Activated T-cell treated with anti-CD3 and anti-CD28 coated beads for 24 hours (primary cell): ENCODE measurements around the gene AHNAK.
"Not testable (repeated sequence)": the region's sequence is repeated elsewhere in the genome, so short reads cannot be mapped to it uniquely, and the experiment has no call there.

ENCODE experiments used
- DNase-seq: peaks from one replicate; pipeline ENCODE4 v3.0.0-alpha.2; 2020; ENCODE audit warnings: low read depth

Gene AHNAK

DNA sequence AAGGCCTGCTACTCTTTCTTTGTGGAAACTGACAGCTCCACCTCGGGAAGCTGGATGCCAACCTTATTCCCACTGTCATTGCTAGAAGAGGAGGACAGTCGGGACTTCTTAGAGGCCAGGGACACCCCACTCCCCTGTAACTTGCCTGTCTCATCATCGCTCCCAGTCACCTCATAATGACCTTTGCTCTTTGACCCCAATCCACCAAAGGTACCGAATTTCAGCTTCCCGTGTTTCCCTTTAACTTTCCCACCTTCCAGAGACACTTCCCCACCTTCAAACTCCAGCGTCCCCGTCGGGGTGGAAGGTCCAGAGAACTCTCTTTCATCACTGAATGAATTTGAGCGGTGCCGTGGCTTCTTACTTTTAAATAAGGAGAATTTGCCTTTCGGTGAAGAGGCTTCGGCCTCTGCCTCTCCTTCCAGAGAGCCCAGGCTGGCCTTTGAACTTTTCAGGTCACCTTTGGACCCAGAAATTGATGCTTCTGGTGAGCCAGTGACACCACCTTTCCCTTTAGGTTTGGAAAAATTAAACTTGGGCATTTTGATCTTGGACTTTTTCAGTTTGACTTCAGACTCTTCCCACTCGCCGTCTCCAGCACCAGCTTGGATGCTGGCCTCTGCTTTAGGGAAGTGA, 29.8 kb downstream of the AHNAK start:
- DNase-seq, result no peak

- DNase-seq, result no peak
These were observed 32.5 kb downstream of the AHNAK start for GRCh38 chr11:62514151-62514550.

DNA sequence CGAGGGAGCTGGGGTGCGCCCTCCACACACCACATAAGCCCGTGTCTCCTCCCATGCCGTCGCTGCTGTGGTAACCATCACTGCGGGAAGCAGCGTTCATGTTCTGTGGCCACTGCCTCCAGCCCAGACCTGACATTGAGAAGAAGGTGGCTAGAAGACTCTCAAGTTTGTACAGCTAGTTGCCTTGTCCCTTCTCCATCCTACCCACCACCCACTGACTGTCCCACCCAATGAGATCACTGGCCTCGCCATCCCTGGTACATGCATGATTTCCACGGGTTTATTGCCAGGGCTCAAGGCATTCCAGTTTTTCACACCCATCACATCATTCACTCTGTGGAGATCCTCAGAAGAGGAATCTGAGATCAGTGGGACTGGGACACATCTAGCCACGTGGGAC, 33.0 kb downstream of the AHNAK start:
- no peak for DNase-seq

DNA sequence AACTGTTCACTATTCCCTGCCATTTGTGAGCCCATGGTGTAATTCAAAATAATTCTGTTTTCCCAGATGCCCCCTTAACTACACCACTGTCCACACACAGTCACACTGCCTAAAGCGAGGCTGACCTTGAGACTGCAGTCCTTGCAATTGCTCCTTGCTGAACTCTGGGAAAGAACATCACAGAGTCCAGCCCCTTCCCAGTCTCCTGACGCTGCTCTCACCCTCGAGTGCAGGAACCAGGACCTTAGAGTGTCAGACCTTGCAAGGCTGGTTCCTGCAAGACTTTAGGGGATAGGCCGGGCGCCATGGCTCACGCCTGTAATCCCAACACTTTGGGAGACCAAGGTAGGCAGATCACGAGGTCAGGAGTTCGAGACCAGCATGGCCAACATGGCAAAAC, 33.6 kb downstream of the AHNAK start:
- no peak for DNase-seq

DNA sequence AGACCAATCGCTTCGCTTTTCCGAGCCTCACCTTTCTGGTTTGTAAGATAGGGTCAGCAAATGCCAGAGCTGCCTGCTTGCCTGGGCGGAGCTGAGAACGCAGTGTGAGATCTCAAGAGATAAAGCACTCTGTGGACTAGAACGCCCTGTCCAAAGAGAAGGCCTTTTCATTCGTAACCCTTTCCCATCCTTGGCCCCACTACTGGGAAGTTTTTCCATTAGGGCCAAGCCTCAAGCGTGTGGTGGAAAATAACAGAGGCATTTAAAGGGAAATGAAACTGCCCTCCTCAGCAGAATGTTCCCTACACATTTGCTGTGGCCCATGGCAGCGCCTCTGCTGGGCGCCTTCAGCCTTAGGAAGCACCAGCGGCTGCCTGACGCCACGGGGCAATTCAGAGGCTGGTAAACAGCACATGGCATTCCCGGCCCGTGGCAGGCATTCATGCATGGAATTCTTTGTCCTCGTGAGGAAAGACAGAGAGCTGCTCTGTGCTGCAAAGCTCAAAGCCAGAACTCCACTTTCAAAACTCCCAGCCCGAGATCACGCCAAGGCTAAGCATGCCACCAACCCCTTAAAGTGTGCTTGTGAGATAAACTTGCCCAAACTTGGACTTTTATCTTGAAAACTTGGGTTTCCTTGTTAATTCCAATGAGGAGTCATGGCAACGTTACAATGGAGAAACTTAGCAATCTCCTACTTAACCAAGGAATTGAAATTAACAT, 38.1 kb downstream of the AHNAK start:
- DNase-seq, result no peak

GRCh38 chr11:62507125-62507422, 39.5 kb downstream of the AHNAK start:
- DNase-seq, result no peak

- DNase-seq, result no peak
These were observed 40.0 kb downstream of the AHNAK start for GRCh38 chr11:62506413-62507124.

DNA sequence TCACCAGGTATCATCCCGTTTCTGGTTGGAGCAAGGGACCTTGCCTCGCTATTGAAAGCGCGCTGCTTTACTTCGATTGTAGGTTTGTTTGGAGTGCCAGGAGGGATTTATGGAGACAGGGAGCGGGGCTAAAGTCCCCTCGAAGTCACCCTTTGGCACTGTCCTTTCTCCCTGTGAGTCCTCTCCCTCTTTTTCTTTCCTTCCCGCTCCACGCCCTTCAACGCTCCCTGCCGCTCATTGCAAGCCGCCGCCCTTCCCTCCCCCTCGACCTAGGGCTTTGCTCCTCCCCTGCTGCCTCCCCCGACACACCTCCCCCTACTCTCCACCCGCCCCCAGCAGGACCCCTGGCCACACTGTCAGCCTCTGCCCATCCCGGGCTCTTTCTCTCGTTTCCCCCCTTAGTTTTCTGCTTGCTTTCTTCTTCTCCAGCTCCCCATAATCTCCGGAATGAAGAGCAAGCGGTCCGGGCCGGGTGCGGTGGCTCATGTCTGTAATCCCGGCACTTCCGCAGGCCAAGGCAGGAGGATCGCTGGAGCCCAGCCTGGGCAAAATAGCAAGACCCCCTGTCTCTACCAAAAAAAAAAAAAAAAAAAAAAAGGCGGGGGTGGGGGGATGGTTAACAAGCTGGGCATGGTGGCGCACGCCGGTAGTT, 41.0 kb downstream of the AHNAK start:
- no peak for DNase-seq

- no peak for DNase-seq
These were observed 41.6 kb downstream of the AHNAK start for GRCh38 chr11:62505059-62505439.

DNA sequence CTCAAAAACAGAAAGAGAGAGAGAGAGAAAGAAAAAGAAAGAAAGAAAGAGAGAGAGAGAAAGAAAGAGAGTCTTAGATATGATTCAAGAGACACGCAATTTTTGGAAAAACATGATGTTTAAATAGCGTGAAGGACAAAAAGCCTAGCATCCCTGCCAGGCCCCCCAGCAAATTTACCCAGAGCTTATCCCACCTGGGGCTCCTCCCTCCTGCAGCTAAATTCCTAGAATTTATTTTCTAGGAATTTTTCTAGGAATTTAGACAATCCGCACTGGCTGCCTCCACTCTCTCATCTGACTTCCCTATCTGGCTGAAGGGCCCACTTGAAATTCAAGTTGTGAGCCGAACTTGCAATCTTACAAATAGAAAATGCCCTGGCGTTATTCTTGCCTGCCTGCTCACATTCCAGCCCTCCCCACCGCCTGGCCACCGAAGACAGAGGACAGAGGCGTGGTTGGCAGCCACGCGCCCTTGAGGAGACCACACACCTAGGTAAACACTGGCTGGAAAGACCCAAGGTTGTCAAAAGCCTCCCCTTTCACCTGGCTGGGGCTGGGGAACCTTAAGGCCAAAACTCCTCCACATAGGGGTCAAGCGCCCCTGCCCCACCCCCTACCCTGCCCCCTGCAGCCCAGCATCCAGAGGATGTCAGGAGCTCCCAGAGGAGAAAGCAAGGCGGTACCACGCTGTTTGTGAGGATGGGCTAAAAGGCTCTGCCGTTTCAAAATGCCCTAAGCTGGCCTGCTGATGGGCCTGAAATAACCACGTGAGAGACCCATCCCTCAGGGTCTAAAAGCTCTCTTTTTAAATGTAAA, 42.2 kb downstream of the AHNAK start:
- DNase-seq, result no peak

- no peak for DNase-seq
These were observed 44.4 kb downstream of the AHNAK start for GRCh38 chr11:62502030-62502730.

- DNase-seq, result no peak
These were observed 45.1 kb downstream of the AHNAK start for GRCh38 chr11:62501432-62501891.

- no peak for DNase-seq
These were observed 46.0 kb downstream of the AHNAK start for GRCh38 chr11:62500650-62501030.

GRCh38 chr11:62499944-62500649, 46.5 kb downstream of the AHNAK start:
- DNase-seq, result no peak

- not testable (repeated sequence) for DNase-seq
These were observed 47.2 kb downstream of the AHNAK start for GRCh38 chr11:62499311-62499943.

GRCh38 chr11:62498492-62499286, 47.9 kb downstream of the AHNAK start:
- no peak for DNase-seq

- DNase-seq, result no peak
These were observed 48.6 kb downstream of the AHNAK start for GRCh38 chr11:62498031-62498430.

- DNase-seq, result no peak
These were observed 49.3 kb downstream of the AHNAK start for GRCh38 chr11:62497132-62497801.

DNA sequence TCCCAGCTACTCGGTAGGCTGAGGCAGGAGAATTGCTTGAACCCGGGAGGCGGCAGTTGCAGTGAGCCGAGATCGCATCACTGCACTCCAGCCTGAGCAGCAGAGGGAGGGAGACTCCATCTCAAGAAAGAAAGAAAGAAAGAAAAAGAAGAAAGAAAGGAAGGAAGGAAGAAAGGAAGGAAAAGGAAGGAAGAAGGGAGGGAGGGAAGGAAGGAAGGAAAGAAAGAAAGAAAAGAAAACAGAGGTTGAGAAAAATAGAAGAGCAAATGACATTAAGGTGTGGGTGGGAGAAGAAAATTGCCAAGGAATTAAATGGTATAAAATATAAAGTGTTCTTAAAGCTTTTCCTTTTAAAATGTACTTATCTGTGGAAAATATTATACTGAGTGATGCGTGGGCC, 49.9 kb downstream of the AHNAK start:
- DNase-seq, result no peak
